MM.1S (cell line): ENCODE data around the gene CALM1.

Experiments used
- CTCF ChIP-seq: fragments of 300-600 bp; sonication (generic); IDR thresholded peaks from 2 replicates; pipeline ENCODE4 v1.5.1; 2016; ENCODE audit warnings: antibody characterized with exemption, low read length, mixed read lengths
- EZH2 ChIP-seq: fragments of 300-600 bp; sonication (generic); optimal IDR thresholded peaks from 2 replicates; pipeline ENCODE3; 2017; ENCODE audit warnings: low read depth, mild to moderate bottlenecking, antibody characterized with exemption, low read length, mixed read lengths

- TF ChIP-seq CTCF (no peak), EZH2 (no peak)
Measured at GRCh38 chr14:90403065-90403464, 6.2 kb downstream of the CALM1 start.
